GM21515 (cell line): Measurements from ENCODE around the gene BTG2.
"Not testable (repeated sequence)": the region's sequence is repeated elsewhere in the genome, so short reads cannot be mapped to it uniquely, and the experiment has no call there.

Experiments used
- ATAC-seq: cut with Tn5 transposase; IDR thresholded peaks from one replicate; pipeline ENCODE4 v1.9.1; 2021; ENCODE audit not compliant: unreplicated experiment

The BTG2 gene

DNA sequence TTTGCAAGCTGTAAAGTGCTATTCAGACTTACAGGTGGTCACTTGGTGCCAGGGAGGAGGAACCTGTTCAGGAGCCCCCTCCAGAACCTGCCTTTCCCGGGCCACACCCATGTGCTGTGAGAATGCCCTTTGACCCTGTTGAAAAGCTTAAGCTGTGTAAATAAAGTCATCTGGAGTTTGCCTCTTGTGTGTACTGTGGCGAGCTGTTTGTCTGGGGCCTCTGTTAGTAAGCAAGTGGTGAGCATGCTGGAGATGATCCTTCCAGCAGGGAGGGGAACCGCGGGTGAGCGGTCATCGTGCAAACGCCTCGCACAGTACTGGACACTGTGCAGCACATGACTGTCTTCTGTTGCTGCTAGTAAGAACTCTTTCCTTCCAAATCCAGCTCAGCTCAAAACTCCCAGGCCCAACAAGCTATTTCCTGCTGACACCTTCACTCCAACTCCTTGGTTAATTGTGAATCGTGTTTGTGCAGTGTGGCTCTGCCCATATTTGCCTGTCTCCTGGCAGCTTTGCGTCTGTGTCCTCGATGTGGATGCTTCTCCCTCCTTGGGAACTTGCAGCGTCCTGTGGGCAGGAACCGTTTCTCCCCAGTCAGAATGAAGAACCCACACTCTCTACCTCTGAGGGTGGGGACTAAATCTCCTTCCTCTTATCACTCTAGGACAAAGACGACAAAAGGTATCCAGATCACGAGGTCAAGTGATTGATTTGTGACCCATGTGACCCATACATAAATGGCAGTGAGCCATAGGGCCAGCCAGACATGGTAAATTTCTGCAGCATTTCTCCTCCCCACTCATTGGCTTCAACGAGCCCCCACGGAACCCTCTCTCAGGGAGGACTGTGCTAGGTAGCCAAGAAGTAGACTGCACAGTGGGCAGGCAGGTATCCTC lies 13.9 kb upstream of the BTG2 start:
- ATAC-seq, result no peak

DNA sequence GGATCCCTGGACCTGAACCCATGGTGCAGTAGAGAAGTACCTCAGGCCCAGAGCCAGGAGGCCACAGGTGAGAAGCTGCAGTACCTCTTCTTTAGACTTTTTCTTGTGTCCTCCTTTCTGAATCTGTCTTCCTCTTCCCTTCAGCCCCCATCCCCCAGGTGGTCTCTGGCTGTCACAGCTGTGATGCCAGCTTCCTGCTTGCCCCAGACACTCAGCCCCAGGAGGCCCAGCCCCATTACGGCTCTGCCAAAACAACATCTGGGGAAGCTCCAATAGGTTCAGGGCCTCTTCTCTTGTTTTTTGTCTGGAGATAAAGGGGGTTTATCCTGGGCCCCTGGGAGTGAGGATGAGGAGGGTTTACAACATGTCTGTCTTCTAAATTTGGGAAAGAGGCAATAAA lies 9.5 kb upstream of the BTG2 start:
- ATAC-seq, result no peak

DNA sequence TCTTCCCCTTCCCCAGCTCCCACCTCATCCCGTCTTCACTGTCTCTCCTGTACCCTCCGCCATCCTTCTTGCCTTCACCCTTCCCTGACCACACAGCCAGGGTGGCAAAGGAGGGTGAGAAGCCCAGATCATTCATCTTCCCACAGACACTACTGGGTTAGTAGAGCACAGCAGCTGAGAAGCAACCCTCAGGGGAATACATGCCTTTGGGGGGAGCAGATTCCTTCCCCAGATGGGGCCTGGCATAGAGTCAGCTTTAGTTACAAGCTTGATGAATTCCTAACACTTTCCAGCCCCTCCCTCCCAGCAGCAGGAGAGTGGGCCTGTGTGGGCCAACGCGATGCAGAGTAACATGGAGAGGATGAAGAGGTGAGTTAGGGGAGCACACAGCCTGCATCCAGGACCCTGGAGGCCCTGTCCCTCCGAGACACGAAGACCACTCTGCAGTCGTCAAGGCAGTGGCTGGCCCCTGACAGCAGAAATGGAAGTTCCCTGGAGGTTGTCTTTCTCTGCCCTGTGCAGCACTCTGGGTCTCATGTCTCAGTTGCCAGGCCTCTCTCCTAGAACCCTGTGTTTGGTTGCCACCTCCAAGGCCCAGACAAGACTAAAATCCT lies 8.8 kb upstream of the BTG2 start:
- ATAC-seq, result no peak

DNA sequence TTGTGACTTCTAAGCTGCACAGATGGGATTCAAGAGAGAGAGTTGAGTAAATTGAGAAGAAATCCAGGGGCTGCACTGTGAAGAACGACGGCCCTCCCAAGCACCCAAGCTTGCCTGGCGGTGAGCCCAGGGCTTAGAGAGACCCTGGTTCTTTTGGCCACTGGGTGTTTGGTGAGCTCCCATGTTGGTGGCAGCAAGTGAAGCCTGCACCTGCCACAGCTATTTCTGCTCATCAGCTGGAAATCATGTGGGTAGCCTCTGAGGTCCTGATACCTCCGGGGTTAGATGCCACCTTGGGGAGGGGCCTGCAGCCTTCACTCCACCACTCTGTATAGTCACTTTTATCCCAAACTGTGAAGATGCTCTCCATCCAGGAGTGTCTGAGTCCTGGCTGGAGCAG lies 6.2 kb upstream of the BTG2 start:
- no peak for ATAC-seq

DNA sequence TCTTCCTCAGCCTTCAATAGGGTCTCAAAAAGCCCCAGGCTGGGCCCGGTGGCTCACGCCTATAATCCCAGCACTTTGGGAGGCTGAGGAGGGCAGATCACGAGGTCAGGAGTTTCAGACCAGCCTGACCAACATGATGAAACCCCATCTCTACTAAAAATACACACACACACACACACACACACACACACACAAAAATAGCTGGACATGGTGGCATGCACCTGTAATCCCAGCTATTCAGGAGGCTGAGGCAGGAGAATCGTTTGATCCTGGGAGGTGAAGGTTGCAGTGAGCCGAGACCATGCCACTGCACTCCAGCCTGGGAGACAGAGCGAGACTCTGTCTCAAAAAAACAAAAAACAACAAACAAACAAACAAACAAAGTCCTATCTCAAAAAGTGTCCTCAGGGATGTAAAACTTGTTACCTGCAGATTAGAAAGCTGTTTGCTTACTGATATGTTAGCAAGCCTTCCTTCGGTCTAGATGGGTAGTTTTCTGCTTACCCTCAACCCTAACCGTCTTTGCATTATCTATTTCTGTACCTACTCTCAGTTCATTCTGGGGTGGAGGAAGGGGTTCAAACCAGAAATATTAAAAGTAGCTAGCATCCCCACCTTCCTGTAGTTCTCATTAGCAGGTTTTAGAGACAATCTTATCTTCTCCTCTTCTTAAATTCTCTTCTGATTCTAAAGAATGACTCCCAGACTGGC lies 5.4 kb upstream of the BTG2 start:
- ATAC-seq, result not testable (repeated sequence)

DNA sequence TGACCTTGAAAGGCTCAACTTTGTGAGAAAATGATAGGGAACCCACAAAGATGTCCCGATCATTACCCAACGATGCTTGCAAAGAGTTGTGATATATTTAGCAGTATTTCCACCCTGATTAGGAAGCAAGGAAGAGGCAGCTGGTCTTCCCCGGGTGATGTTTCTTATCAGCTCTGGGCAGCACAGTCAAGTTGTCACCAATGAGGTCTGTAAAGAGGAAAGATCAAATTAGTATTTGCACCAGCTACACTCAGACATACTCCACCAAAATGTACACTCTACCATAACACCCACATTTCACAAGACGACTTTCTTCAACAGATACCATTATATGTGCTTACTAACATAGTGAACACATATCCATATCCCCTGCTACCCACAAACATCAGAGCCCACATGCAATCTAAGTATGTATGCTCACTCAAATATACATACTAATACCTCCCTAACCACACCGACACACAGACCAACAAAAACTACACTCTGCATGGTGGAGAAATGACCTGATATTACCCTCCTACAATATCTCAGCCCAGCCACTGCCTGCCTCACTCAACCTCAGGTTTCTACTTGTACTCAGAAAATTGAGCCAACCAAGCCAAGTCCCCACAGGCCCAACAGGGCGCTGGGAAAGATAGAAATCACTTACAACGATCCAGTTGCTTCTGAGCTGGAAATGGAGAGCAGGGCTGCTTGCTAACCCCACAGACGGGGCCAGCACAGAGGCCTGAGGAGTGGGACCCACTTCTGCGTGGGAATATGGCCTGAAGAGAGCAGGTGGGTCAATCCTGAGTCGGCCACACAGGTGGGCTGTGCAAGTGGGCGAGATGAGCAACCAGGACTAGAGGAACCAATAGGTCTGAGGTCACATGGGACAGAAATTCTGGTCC lies 4.6 kb upstream of the BTG2 start:
- no peak for ATAC-seq

DNA sequence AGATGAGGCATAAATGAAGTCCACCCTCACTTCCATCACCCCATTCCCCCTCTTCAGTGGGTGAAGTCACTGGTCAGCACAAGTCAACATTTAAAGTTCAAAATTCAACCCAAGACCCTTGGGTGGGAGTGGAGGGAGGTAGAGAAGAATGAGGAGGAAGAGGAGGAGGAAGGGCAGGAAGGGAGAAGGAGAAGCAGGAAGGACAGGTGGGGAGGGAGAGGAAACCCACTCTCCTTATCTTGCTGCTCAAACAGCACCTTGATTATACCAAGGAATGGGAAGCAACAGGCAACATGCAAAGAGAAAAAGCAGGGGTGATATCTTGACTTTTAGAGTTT lies 4.0 kb upstream of the BTG2 start:
- no peak for ATAC-seq

DNA sequence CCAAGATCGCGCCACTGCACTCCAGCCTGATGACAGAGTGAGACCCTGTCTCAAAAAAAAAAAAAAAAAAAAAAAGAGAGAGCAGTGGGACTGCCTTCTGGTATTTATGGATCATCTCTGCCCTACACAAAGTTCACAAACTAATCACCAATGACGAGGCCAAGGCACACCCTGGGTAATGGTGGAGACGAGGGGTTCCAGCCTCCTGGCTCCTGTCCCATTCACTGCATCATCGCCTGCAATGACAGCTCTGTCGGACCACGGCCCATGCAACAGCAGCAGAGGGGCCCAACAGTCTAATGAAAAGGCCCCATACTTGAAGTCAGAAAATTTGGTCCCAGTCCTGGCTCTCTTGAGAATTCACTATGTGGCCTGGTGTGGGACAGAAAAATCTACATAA lies 2.9 kb upstream of the BTG2 start:
- ATAC-seq, result no peak

DNA sequence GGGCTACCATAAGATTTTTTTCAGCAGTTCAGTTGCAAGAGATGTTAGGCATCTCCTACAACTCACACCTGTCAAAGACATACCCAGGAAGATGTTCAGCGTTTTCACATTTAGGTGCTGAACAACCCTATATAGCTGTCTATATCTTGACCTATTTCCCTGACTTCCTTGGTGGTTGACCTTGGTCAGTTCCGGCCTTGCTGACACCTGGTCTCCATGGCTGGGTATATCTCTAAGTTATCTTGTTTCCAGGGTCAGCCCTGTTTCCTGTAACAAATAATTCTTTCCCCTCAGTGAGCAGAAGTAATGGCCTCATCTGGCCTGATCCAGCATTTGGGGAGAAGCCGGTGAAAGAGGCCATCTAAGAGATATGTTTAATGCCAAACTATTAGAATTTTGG lies 2.4 kb upstream of the BTG2 start:
- no peak for ATAC-seq

DNA sequence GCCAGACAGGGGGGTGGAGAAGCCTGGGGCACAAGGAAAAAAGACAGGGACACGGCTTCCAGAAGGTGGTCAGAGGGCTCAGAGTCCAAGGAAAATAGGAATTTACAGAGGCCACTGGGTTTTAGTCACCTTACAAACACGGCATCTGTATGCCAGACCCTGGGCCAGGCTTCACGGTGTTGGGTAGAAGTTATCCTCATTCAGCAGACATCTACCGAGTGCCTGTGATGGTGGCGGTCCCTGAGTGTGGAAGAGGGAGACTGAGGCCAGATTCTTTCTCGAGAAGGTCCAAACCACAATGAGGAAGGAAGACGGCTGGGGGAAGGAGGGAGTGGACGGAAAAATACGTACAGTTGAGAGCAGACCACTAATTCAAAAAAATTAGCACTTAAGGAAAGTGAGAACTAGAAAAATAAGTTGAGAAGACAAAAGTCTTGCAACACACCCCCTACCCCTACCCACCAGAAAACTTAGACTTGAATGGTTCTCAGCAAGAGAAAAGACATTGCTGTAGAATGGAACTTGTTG lies 864 bp upstream of the BTG2 start:
- no peak for ATAC-seq

DNA sequence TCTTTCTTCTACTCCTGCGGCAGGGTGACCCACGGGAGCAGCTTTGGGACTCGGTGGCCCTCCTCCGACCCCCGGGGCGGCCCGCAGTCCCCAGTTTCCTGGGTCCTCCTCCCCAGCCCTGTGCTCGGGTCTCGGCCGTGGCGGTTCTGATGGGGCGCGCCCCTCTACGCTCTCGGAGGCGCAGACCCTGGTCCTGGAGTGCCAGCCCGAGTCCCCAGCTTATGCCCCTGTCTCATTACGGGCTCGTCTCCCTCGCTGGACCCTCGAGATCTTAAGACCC lies 430 bp downstream of the BTG2 start:
- no peak for ATAC-seq

DNA sequence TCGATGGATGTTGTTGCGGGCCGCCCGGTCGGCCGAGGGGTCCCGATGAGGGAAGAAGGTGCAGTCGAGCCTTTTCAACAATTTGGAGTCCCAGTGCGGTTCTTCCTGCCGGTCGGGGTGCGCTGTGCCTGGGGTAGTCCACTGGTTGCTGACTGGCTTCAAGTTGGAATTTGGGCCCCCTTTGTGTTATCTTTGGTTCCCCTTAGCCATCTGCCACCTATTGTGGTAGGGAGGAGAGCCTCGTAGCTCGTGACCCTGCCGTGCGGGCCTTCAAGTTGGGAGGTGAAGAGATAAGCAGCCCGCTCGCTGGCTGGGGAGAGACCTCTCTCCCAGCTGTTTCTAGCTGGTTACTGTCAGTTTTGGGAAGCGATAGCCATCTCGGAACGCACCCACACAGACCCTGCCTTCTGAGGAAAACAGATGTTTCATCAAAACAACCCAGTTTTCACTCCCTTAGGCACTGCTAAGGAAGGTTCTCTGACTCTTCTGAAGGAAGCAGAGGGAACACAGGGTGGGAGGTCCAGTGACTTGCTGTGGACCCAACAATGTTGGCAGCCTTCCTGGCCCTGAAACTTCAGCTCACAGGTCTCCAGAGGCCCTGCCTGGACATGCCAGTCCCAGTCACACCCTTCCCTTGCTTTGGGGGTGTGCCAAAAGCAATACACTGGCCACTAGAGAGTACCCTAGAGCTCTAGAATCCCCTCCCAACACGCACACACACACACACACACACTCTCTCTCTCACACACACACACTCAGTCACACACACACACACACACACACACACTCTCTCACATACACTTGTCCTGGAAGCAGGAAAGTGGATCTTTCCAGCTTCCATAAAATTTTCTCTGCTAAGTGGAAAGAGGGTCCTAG lies 1.0 kb downstream of the BTG2 start:
- no peak for ATAC-seq

DNA sequence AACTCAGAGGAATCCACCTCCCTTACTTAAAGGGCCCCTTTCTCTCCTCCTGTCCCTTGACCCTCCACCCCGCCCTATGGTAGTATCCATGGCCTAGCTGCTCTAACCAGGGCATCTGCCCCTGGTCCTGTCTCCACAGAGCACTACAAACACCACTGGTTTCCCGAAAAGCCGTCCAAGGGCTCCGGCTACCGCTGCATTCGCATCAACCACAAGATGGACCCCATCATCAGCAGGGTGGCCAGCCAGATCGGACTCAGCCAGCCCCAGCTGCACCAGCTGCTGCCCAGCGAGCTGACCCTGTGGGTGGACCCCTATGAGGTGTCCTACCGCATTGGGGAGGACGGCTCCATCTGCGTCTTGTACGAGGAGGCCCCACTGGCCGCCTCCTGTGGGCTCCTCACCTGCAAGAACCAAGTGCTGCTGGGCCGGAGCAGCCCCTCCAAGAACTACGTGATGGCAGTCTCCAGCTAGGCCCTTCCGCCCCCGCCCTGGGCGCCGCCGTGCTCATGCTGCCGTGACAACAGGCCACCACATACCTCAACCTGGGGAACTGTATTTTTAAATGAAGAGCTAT lies 1.7 kb downstream of the BTG2 start:
- no peak for ATAC-seq

DNA sequence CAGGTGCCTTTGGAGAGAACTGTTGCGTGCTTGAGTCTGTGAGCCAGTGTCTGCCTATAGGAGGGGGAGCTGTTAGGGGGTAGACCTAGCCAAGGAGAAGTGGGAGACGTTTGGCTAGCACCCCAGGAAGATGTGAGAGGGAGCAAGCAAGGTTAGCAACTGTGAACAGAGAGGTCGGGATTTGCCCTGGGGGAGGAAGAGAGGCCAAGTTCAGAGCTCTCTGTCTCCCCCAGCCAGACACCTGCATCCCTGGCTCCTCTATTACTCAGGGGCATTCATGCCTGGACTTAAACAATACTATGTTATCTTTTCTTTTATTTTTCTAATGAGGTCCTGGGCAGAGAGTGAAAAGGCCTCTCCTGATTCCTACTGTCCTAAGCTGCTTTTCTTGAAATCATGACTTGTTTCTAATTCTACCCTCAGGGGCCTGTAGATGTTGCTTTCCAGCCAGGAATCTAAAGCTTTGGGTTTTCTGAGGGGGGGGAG lies 2.4 kb downstream of the BTG2 start:
- ATAC-seq, result no peak

DNA sequence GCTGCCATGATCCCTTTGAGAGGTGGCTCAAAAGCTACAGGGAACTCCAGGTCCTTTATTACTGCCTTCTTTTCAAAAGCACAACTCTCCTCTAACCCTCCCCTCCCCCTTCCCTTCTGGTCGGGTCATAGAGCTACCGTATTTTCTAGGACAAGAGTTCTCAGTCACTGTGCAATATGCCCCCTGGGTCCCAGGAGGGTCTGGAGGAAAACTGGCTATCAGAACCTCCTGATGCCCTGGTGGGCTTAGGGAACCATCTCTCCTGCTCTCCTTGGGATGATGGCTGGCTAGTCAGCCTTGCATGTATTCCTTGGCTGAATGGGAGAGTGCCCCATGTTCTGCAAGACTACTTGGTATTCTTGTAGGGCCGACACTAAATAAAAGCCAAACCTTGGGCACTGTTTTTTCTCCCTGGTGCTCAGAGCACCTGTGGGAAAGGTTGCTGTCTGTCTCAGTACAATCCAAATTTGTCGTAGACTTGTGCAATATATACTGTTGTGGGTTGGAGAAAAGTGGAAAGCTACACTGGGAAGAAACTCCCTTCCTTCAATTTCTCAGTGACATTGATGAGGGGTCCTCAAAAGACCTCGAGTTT lies 3.1 kb downstream of the BTG2 start:
- no peak for ATAC-seq

DNA sequence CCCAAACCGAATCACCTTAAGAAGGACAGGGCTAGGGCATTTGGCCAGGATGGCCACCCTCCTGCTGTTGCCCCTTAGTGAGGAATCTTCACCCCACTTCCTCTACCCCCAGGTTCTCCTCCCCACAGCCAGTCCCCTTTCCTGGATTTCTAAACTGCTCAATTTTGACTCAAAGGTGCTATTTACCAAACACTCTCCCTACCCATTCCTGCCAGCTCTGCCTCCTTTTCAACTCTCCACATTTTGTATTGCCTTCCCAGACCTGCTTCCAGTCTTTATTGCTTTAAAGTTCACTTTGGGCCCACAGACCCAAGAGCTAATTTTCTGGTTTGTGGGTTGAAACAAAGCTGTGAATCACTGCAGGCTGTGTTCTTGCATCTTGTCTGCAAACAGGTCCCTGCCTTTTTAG lies 3.6 kb downstream of the BTG2 start:
- ATAC-seq, result no peak

DNA sequence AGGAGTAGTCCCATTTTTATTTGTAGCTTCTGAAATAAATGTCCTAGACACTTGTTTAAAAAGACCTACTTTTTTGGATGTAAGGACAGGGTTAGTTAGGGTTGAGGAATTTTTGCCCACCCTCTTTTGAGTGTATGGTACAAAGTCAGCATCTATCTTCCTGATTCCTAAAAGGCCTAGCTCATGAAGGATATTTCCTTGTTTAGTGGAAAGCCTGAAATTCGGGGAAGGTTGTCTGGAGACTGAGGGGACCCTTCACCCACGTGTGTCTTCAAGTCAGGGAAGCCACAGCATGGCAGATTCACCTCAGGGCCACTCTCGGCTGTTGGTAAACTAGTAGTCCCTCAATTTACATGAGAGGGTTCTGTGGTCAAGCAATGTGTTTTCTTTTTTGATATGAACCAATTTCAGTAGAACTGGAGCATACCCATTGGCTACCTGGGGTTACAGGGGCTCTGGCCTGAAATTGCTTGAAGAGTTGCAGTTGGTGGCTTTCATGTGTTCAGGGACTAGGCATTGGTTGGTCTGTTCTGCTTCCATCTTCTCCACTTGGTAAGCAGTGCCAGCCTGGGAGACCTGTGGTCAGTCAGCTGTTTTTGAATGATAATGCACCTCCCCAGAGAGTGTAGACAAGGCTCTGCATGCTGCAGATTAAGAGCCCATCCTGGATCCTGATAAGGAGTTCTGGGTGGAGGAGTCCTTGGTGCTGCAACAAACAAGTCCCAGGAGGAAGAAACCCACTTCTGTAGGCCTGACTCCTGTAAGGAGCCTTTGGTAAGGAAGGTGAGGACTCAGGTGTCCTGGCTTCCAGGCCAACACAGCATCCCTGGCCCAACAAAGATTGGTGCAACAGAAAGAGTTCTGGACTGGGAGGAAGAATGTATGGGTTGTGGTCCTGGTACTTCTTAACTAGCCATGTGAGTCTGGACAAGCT lies 6.3 kb downstream of the BTG2 start:
- no peak for ATAC-seq
